ENCODE measurements around the gene CREM.

DNA sequence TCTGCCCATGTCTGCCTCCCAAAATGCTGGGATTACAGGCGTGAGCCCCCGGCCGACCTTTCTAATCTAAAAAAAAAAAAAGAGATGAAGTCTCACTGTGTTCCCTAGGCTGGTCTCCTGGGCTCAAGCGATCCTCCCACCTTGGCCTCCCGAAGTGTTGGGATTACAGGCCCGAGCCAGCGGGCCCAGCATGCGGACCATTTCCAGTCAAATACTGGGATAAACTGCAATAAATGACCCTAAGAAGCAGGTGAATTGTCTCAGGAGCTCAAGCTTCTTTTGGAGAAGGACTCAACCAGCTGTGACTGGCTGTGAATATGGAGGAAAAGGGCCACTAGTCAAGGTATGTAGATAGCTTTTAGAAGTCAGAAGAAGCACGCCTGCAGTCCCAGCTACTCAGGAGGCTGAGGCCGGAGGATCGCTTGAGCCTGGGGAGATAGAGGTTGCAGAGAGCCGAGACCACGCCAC lies 550 bp upstream of the CREM start:
- TF ChIP-seq POLR2AphosphoS5 (IDR thresholded peaks at IDR 0.05): no peak
- TF ChIP-seq, protein P1, sequence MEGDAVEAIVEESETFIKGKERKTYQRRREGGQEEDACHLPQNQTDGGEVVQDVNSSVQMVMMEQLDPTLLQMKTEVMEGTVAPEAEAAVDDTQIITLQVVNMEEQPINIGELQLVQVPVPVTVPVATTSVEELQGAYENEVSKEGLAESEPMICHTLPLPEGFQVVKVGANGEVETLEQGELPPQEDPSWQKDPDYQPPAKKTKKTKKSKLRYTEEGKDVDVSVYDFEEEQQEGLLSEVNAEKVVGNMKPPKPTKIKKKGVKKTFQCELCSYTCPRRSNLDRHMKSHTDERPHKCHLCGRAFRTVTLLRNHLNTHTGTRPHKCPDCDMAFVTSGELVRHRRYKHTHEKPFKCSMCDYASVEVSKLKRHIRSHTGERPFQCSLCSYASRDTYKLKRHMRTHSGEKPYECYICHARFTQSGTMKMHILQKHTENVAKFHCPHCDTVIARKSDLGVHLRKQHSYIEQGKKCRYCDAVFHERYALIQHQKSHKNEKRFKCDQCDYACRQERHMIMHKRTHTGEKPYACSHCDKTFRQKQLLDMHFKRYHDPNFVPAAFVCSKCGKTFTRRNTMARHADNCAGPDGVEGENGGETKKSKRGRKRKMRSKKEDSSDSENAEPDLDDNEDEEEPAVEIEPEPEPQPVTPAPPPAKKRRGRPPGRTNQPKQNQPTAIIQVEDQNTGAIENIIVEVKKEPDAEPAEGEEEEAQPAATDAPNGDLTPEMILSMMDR (IDR thresholded peaks at IDR 0.05): no peak
